Stimulated activated CD8-positive, alpha-beta memory T cell treated with anti-CD3 and anti-CD28 coated beads, Interleukin-7, amount 100 ng/mL, for 48 hours (primary cell): Measurements from ENCODE around the gene P2RX4.
"Not testable (repeated sequence)": the region's sequence is repeated elsewhere in the genome, so short reads cannot be mapped to it uniquely, and the experiment has no call there.

ENCODE experiments used
- DNase-seq, 2 donors: peaks; one replicate each; pipeline ENCODE4 v3.0.0-alpha.2; 2020; ENCODE audit warnings: low read depth in 1 of 2; ENCODE audit errors: extremely low read depth in 1 of 2

P2RX4 gene

GRCh38 chr12:121209624-121210572 lies at the start of gene P2RX4:
Gene P2RX4, plus strand, starts transcription at chr12:121210129. Its CDS starts 36 bp downstream, at chr12:121210165.
- peak; percentile 81 to 84 for DNase-seq

- no peak for DNase-seq
These were observed 47.5 kb upstream of the P2RX4 start for GRCh38 chr12:121162384-121162783.

- no peak for DNase-seq
These were observed 46.9 kb upstream of the P2RX4 start for GRCh38 chr12:121162985-121163384.

GRCh38 chr12:121164839-121165238 lies 45.1 kb upstream of the P2RX4 start:
- not testable (repeated sequence) for DNase-seq

GRCh38 chr12:121165316-121165715 lies 44.6 kb upstream of the P2RX4 start:
- DNase-seq = no peak

GRCh38 chr12:121166356-121166755 lies 43.6 kb upstream of the P2RX4 start:
- DNase-seq = no peak

- DNase-seq = no peak
These were observed 42.6 kb upstream of the P2RX4 start for GRCh38 chr12:121167232-121167820.

- DNase-seq = no peak
These were observed 42.0 kb upstream of the P2RX4 start for GRCh38 chr12:121167951-121168350.

GRCh38 chr12:121170151-121170550 lies 39.8 kb upstream of the P2RX4 start:
- DNase-seq = no peak

- no peak for DNase-seq
These were observed 39.2 kb upstream of the P2RX4 start for GRCh38 chr12:121170611-121171260.

- DNase-seq = no peak
These were observed 37.8 kb upstream of the P2RX4 start for GRCh38 chr12:121172145-121172544.

GRCh38 chr12:121175383-121176119 lies 34.4 kb upstream of the P2RX4 start:
- no peak for DNase-seq

- no peak for DNase-seq
These were observed 33.0 kb upstream of the P2RX4 start for GRCh38 chr12:121176826-121177529.

GRCh38 chr12:121181181-121181580 lies 28.7 kb upstream of the P2RX4 start:
- DNase-seq = no peak

- no peak for DNase-seq
These were observed 27.6 kb upstream of the P2RX4 start for GRCh38 chr12:121182222-121182893.

- DNase-seq = no peak
These were observed 25.5 kb upstream of the P2RX4 start for GRCh38 chr12:121184425-121184824.

GRCh38 chr12:121184984-121185889 lies 24.7 kb upstream of the P2RX4 start:
- no peak for DNase-seq

GRCh38 chr12:121186826-121187225 lies 23.1 kb upstream of the P2RX4 start:
- no peak for DNase-seq

- DNase-seq = no peak
These were observed 22.4 kb upstream of the P2RX4 start for GRCh38 chr12:121187501-121187900.
